Left hindlimb (tissue), 1 donor: ENCODE measurements around the gene TCF4.

Experiments used
- DNase-seq: peaks from one replicate; pipeline ENCODE4 v3.0.0-alpha.2; 2018

TCF4 gene

DNA sequence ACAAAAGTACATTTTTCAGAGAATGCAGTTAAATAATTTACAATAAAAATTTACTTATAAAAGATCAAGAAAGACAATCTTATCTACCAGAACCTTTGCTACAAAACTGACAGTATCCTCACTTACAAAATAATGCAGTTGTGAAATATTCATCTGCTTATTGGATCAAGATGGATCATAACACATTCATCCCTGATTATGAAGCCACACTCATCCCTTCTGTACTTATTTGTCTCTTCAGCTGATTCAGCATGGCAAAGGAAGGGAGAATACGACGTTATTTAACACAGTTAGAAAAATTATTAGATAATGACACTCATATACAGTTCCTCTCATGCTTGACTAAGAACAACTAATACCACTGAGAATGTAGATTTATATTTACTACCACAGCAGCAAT, 46.4 kb downstream of the TCF4 start:
- no peak for DNase-seq

DNA sequence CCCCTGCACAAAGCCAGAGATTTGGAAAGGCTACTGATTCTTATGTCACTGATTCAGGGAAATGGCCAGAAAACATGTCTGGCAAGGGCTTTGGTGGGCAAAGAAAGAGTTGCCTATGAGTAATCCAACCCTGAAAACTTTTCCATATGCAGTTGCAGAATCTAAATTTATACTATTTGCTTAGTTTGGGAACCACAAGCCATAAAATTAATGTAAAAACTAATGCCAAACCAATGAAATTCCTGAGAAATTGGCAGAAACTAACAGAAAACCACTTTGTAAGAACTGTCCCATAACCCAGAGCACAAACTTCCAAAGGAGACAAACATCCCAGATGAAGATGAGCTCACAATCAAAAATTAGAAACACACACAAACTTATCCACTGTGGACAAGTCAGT, 48.8 kb downstream of the TCF4 start:
- no peak for DNase-seq

DNA sequence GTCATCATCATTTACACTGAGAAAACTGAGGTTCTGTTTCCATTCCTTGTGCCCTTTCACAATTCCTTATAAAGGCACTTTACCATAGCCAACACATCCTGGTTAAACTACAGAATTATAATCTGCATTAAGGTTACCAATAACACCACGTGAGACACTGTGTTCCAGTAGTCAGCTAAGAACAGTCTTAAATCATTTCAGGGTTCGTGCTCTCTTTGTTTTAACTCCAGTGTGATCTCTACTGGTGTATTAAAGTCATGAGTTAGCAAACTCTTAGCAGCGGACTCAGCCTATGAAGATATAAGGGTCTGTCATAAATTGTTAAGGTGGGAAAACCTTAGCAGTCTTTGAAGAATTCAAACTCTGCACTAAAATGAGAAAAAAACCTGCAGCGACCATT, 53.0 kb downstream of the TCF4 start:
- no peak for DNase-seq

DNA sequence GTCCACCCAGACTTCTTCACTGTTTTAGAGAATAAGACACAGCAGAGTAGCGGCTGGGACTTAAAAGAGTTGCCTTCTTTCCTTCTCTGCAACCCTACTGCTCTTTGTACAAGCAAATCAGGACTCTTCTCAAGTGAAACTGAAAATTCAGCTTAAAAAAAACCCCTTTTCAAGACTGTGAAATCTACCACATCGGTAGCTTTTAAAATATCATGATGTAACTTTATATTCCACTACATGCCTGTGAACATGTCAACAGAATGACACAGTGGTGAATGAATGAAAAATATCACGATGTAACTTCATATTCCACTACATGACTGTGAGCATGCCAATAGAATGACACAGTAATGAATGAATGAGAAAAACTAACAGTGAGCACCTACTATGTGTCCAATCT, 53.4 kb downstream of the TCF4 start:
- DNase-seq: no peak

DNA sequence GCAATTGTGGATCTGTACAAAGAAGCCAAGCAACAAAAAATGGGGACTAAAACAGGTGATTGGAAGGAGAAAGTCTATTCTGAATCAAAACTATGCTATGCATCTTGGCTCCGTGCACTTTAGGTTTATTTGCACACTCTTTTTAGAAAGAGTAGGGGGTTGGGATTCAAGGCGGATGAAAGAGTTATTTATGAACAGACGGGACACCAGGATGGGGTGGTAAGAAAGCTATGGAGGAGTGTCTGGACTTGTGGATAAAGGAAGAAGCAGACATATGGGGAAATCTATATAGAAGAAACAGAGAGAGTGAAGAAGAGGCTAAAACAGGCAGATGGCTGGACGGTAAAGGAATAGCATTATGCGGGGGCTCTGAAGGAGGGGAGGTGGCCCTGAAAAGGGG, 57.8 kb downstream of the TCF4 start:
- no peak for DNase-seq

DNA sequence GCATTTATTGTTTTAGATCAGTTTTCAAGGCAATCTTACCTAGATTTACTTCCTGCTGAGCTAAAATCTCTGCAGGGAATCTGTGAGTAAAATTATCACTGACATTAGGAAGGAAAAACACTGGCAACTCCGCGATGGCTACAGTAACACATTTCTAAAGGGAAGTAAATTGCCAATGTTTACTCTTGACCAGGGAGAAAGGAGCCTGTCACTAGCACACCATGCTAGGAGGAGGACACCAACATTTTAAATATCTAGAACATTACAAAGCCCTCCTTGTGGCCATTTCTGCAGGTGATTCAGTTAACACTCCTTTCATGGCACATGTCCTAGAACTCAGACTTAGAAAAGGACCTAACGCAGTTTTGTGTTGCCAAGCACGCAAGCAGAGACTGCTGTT, 58.4 kb downstream of the TCF4 start:
- no peak for DNase-seq

- DNase-seq: no peak
Measured at GRCh38 chr18:55525845-55526244, 62.1 kb downstream of the TCF4 start.

GRCh38 chr18:55524353-55525073, 63.5 kb downstream of the TCF4 start:
- DNase-seq: no peak

DNA sequence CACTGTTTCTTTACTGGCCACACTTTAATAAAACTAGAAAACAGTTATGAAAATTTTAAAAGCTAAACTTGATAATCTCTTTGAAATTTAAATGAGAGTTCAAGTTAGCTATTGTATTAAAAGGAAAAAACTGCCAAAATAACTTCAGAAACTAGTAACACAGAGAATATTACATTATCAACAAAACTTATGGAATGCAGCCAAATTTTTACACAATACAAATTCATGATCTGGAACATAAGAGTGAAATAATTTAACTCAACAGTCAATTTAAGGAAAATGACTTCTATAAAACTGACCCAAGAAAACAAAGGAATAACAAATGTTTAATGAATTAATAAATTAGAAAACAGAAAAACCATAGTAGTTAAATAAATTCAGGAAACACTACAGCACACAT, 65.0 kb downstream of the TCF4 start:
- DNase-seq: no peak

DNA sequence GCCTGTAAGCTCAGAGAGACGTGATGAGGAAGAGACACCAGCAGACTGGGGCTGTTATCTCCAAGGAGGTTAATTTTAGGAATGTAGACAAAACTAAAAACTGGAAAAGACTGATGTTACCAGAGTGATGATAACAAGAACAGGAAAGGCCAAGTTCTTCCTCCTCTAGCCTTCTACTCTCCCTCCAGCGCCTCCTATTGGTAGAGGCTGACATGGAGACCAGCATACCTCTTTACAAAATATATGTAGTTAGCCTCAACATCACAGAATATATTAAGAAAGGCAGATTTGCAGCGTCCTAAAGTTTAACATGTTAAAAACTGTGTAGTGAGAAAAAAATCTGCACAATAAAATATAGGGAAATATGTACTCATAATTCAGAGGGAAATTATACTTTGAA, 66.0 kb downstream of the TCF4 start:
- DNase-seq: no peak

DNA sequence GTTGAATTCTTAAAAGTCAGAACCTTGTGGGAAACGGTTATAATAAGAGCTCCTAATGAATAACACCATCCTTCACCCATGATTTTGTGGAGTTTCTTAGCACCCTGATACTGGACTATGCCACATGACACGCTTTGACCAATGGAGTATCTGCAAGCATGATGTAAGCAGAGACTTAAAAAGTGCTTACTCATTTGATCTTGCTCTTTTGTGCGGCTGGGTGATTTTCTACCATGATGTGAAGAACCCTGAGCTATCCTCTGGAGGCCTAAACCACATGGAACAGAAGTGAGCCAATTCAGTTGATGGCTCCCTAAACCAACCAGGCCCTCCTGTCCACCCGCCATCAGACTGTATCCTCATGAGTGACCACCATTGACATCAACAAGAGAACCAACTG, 70.9 kb downstream of the TCF4 start:
- DNase-seq: no peak

- no peak for DNase-seq
Measured at GRCh38 chr18:55515941-55516710, 71.9 kb downstream of the TCF4 start.

DNA sequence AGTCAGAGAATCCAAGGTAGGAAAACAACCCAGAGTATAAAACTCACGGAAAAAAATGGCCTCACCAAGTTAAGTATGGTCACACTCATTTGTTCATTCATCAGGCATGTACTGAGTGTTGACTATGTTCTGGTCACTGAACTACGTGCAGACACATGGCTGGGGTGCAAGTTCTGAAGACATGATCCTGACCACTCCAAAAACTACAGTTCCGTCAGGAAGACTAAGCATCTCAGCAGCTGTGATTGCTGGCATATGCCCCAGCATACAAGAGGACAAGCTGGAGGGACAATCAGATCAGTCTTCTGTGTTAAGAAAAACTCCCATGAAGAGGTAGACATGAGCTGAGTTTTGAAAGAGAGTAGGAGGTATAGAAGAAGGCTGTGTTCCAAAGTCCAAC, 72.8 kb downstream of the TCF4 start:
- DNase-seq: no peak

GRCh38 chr18:55513161-55513560, 74.8 kb downstream of the TCF4 start:
- no peak for DNase-seq

DNA sequence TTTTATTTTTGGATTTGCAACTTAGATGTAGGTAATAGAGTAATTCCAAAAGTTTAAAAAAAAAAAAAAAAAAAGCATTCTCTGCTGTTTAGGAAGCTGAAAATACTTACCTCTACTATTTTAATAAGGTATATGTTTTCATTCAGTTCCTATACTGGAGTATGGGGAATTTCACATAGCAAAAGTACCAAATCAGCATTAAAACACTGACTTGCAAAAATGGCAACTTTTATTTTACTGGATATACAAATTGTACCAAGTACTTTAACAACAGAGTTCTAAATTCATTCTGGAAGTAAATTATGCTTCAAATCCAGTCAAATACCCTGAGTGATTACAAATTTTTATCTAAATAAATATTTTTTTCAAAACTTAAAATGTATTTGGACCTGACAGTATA, 76.7 kb downstream of the TCF4 start:
- DNase-seq: no peak

GRCh38 chr18:55510809-55511208, 77.2 kb downstream of the TCF4 start:
- no peak for DNase-seq

GRCh38 chr18:55509631-55510324, 78.2 kb downstream of the TCF4 start:
- DNase-seq: no peak

GRCh38 chr18:55508651-55509050, 79.3 kb downstream of the TCF4 start:
- no peak for DNase-seq

DNA sequence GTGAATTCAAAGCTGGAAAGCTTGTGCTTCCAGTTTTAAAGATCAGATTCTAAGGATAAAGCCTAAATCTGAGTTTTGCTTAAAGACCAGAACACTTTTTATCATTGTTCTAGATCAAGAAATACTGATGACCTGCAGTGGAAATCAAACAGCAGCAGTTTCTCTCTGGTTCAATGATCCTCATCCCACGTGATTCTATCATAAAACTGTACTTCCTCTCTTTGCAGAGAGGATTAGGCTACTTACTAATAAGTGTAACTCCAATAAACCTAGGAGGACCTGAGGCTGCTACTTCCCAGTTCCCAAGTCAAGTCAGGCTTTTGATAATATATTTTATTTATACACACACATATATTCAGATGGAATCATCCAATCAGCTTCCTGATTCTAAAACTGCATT, 81.9 kb downstream of the TCF4 start:
- DNase-seq: no peak

- DNase-seq: no peak
Measured at GRCh38 chr18:55504808-55505207, 83.2 kb downstream of the TCF4 start.

- no peak for DNase-seq
Measured at GRCh38 chr18:55503167-55503820, 84.7 kb downstream of the TCF4 start.

GRCh38 chr18:55501982-55502710, 85.8 kb downstream of the TCF4 start:
- no peak for DNase-seq

- no peak for DNase-seq
Measured at GRCh38 chr18:55501579-55501978, 86.4 kb downstream of the TCF4 start.
